HCT116 (cell line): ENCODE results near the gene CMIP.

Experiments
- EZH2 ChIP-seq: fragments of 200-600 bp; sonication (generic); IDR thresholded peaks from 2 replicates; pipeline ENCODE4 v1.6.1; 2017; ENCODE audit warnings: antibody characterized with exemption, mixed run types
- EZH2phosphoT487 ChIP-seq: fragments of 200-600 bp; IDR thresholded peaks from 2 replicates; pipeline ENCODE4 v1.6.1; 2018; ENCODE audit warnings: antibody characterized with exemption, borderline replicate concordance
- JUND ChIP-seq: IDR thresholded peaks from 2 replicates; pipeline ENCODE4 v1.6.1; 2012
- POLR2A ChIP-seq: IDR thresholded peaks from 2 replicates; pipeline ENCODE4 v1.7.0; 2011; ENCODE audit warnings: borderline replicate concordance; ENCODE audit not compliant: insufficient read depth, insufficient read length; ENCODE audit errors: extremely low read depth
- POLR2AphosphoS5 ChIP-seq: IDR thresholded peaks from 2 replicates; pipeline ENCODE4 v1.6.1; 2011; ENCODE audit warnings: mild to moderate bottlenecking, low read depth, low read length, moderate library complexity
- SIN3A ChIP-seq: IDR thresholded peaks from 2 replicates; pipeline ENCODE4 v1.6.1; 2012; ENCODE audit warnings: low read depth
- TF ChIP-seq, protein P1 (sequence below), 3 experiments: fragments of 200-600 bp in 1 of 3; sonication (generic) in 1 of 3; IDR thresholded peaks in 2 of 3; conservative IDR thresholded peaks in 1 of 3; 2 replicates each; pipeline ENCODE4 v1.5.1; 2012 to 2017; ENCODE audit warnings: low read depth in 2 of 3, low read length in 2 of 3, antibody characterized with exemption in 1 of 3, borderline replicate concordance in 1 of 3, control low read depth in 1 of 3, mild to moderate bottlenecking in 1 of 3, mixed read lengths in 1 of 3, mixed run types in 1 of 3, moderate library complexity in 1 of 3; ENCODE audit not compliant: insufficient read depth in 1 of 3
- TF ChIP-seq, protein P2 (sequence below): IDR thresholded peaks from 2 replicates; pipeline ENCODE4 v1.6.1; 2011; ENCODE audit warnings: mild to moderate bottlenecking, low read length, moderate library complexity; ENCODE audit not compliant: insufficient replicate concordance; ENCODE audit errors: extremely low read depth

DNA sequence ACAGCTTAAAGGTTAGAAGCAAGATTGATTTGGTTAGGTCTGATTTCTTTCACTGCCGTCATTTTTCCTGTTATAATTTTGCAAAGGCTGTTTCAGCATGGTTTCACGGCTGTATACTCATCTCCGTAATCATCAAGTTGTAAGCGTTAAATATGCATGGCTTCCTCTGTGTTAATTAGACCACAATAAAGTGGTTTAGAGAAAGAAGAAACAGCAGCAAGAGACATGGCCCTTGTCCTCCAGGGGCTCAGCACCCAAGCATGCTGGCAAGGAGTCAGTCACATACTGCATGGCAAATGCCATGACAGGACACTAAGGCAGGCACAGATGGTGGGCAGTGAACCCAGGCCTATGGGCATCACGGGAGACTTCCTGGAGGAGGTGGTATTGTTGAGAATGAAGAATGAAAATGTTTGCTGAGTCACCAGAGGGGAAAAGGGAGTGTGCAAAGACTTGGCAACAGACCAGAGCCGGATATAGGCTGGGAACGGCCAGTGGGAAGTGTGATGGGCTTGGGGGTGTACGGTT, 273.1 kb downstream of the CMIP start:
- TF ChIP-seq, protein P1, sequence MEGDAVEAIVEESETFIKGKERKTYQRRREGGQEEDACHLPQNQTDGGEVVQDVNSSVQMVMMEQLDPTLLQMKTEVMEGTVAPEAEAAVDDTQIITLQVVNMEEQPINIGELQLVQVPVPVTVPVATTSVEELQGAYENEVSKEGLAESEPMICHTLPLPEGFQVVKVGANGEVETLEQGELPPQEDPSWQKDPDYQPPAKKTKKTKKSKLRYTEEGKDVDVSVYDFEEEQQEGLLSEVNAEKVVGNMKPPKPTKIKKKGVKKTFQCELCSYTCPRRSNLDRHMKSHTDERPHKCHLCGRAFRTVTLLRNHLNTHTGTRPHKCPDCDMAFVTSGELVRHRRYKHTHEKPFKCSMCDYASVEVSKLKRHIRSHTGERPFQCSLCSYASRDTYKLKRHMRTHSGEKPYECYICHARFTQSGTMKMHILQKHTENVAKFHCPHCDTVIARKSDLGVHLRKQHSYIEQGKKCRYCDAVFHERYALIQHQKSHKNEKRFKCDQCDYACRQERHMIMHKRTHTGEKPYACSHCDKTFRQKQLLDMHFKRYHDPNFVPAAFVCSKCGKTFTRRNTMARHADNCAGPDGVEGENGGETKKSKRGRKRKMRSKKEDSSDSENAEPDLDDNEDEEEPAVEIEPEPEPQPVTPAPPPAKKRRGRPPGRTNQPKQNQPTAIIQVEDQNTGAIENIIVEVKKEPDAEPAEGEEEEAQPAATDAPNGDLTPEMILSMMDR (IDR thresholded peaks at IDR 0.05 in 2 of 3, conservative IDR thresholded peaks at IDR 0.05 in 1 of 3; ENCODE audit: borderline replicate concordance in 1 of 3, insufficient read depth in 1 of 3, low read depth in 2 of 3, low read length in 2 of 3): no peak
- TF ChIP-seq EZH2phosphoT487 (no peak), SIN3A (no peak), JUND (no peak; the same call in 1 of the 2 replicates), POLR2A (no peak), EZH2 (no peak), POLR2AphosphoS5 (0 out of 2 replicates have a peak, but pooled peaks have one; percentile 19)
- TF ChIP-seq, protein P2, sequence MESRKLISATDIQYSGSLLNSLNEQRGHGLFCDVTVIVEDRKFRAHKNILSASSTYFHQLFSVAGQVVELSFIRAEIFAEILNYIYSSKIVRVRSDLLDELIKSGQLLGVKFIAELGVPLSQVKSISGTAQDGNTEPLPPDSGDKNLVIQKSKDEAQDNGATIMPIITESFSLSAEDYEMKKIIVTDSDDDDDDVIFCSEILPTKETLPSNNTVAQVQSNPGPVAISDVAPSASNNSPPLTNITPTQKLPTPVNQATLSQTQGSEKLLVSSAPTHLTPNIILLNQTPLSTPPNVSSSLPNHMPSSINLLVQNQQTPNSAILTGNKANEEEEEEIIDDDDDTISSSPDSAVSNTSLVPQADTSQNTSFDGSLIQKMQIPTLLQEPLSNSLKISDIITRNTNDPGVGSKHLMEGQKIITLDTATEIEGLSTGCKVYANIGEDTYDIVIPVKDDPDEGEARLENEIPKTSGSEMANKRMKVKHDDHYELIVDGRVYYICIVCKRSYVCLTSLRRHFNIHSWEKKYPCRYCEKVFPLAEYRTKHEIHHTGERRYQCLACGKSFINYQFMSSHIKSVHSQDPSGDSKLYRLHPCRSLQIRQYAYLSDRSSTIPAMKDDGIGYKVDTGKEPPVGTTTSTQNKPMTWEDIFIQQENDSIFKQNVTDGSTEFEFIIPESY: no peak
